GM23248 (cell line): ENCODE results near the gene FXYD3.

ENCODE experiments used
- EZH2 ChIP-seq: fragments of 200-600 bp; sonication (generic); IDR thresholded peaks from 2 replicates; pipeline ENCODE4 v1.6.1; 2018; ENCODE audit warnings: antibody characterized with exemption, mild to moderate bottlenecking; ENCODE audit not compliant: insufficient read depth, poor library complexity, severe bottlenecking
- EZH2phosphoT487 ChIP-seq: fragments of 200-600 bp; sonication (generic); IDR thresholded peaks from 2 replicates; pipeline ENCODE4 v1.6.1; 2018; ENCODE audit warnings: antibody characterized with exemption, moderate library complexity, mild to moderate bottlenecking, low read depth; ENCODE audit not compliant: insufficient read depth

- no peak for TF ChIP-seq EZH2
- TF ChIP-seq EZH2phosphoT487, result no peak
These were observed 8.0 kb downstream of the FXYD3 start for GRCh38 chr19:35123573-35123972.
